AG04449 (cell line): ENCODE data around the gene ZNF580.

Source experiments
- CTCF ChIA-PET: fragments of 350-600 bp; formaldehyde crosslinking; extraction: SDS; loops from one replicate; lab custom pipeline; 2021; ENCODE audit warnings: antibody characterized with exemption; lab: Yijun Ruan, JAX
- POLR2A ChIA-PET: fragments of 400-600, 350-600 bp; formaldehyde crosslinking; extraction: SDS; loops from one replicate; lab custom pipeline; 2020; ENCODE audit warnings: antibody characterized with exemption, inconsistent platforms; lab: Yijun Ruan, JAX
- DNase-seq: peaks from one replicate; pipeline ENCODE4 v3.0.0-alpha.2; 2010; ENCODE audit warnings: low read depth, low spot score
- H3K4me3 ChIP-seq: 2 replicates; pipeline ENCODE4 v1.5.1; 2011; ENCODE audit warnings: low read depth, mild to moderate bottlenecking, control low read depth, low read length
- CTCF ChIP-seq: IDR thresholded peaks from one replicate; pipeline ENCODE4 v1.5.1; 2011; ENCODE audit warnings: mild to moderate bottlenecking, moderate library complexity, low read length, control low read depth, inconsistent platforms; ENCODE audit not compliant: insufficient read depth; ENCODE audit errors: missing control alignments

ZNF580 gene

GRCh38 chr19:55596304-55596703 lies 44.5 kb upstream of the ZNF580 start:
- POLR2A ChIA-PET = no interaction called here
- DNase-seq = no peak
- TF ChIP-seq CTCF = no peak
- H3K4me3 ChIP-seq = no peak overlapping the region
- CTCF ChIA-PET = interaction anchor here (0.9 to 1.5 kb wide), 3 partner anchors 28 to 121 kb away, joined by 3 to 4 read pairs (median 3); partner anchors contain the start of gene ZNF784

DNA sequence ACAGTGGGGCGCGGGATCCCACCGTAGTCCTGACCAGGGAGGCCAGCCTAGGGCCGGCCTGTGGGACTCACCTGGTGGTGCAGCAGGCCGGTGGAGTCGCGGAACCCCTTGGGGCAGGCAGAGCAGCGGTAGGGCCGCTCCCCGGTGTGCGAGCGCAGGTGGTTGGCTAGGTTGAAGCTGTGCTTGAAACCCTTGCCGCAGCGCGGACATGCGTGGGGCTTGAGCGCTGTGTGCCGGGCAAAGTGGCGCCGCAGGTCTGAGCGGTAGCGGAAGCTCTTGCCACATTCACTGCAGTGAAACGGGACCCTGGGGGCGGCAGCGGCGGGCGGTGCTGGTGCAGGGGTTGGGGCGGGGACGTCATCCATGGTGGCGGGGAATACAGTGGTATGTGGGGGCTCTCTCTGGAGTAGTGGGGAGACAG lies 43.3 kb upstream of the ZNF580 start:
- ChIA-PET POLR2A (no interaction called here), CTCF (interaction anchor here (1.9 kb wide), 1 partner anchor 130 kb away, joined by 6 read pairs; no protein-coding TSS in a partner anchor)
- H3K4me3 ChIP-seq = no peak overlapping the region
- no peak for DNase-seq
- no peak for TF ChIP-seq CTCF

DNA sequence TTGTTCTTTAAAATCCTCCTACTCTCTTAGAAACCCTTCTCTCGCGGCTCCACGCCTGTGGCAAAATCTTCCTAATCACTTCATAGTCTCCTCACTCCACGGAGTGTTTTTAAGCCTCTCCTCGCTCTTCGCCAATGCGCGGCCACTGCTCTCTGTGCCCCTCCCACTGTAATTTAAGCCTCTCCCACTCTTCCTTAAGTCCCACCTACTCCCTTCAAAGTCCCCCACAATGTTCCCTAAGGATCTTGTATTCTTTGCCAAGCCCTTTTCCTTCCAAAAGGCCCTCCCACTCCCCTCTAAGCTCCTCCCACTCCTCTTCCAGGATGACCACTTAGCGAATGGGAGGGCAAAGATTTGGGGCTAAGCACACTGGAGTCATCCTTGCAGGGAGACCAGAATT lies 42.8 kb upstream of the ZNF580 start:
- no peak for DNase-seq
- CTCF ChIA-PET = interaction anchor here (1.6 to 1.9 kb wide), 2 partner anchors 10 to 131 kb away, joined by 6 read pairs; no protein-coding TSS in a partner anchor
- no peak overlapping the region for H3K4me3 ChIP-seq

GRCh38 chr19:55598719-55599467 lies 41.9 kb upstream of the ZNF580 start:
- TF ChIP-seq CTCF = no peak
- H3K4me3 ChIP-seq = peak overlapping the region; percentile 87
- CTCF ChIA-PET = interaction anchor here (1.6 to 2.9 kb wide), 2 partner anchors 11 to 83 kb away, joined by 6 to 15 read pairs; no protein-coding TSS in a partner anchor
- DNase-seq = peak; percentile 74
- POLR2A ChIA-PET = interaction anchor here (0.6 to 1.6 kb wide), 10 partner anchors 11 to 209 kb away, joined by 3 to 6 read pairs (median 4); partner anchors contain the start of genes UBE2S and ZNF784

More for the DNA sequence above, 42.8 kb upstream of the ZNF580 start:
- POLR2A ChIA-PET = no interaction called here
- no peak for TF ChIP-seq CTCF

GRCh38 chr19:55599468-55599841 lies 41.3 kb upstream of the ZNF580 start, which contains the start of gene FIZ1:
FIZ1 (minus strand) TSS chr19:55599517; CDS start chr19:55597865, 1,652 bp downstream.
- CTCF ChIA-PET = interaction anchor here (1.6 to 2.9 kb wide), 2 partner anchors 12 to 83 kb away, joined by 6 to 15 read pairs; no protein-coding TSS in a partner anchor
- POLR2A ChIA-PET = interaction anchor here (0.7 to 1.6 kb wide), 10 partner anchors 12 to 210 kb away, joined by 3 to 6 read pairs (median 4); partner anchors contain the start of genes UBE2S and ZNF784
- peak; percentile 88 for DNase-seq
- no peak for TF ChIP-seq CTCF
- peak within 1 kb of the TSS; percentile 87 for H3K4me3 ChIP-seq
